Activated CD8-positive, alpha-beta memory T cell treated with anti-CD3 and anti-CD28 coated beads, Interleukin-2, amount 50 U/mL, for 1 hour (primary cell): ENCODE data around the gene FFAR1.
"Not testable (repeated sequence)": the region's sequence is repeated elsewhere in the genome, so short reads cannot be mapped to it uniquely, and the experiment has no call there.

ENCODE experiments used
- DNase-seq: peaks from one replicate; pipeline ENCODE4 v3.0.0-alpha.2; 2020; ENCODE audit errors: extremely low read depth

FFAR1 gene

GRCh38 chr19:35342430-35342829, 5.3 kb upstream of the FFAR1 start:
- DNase-seq = no peak

DNA sequence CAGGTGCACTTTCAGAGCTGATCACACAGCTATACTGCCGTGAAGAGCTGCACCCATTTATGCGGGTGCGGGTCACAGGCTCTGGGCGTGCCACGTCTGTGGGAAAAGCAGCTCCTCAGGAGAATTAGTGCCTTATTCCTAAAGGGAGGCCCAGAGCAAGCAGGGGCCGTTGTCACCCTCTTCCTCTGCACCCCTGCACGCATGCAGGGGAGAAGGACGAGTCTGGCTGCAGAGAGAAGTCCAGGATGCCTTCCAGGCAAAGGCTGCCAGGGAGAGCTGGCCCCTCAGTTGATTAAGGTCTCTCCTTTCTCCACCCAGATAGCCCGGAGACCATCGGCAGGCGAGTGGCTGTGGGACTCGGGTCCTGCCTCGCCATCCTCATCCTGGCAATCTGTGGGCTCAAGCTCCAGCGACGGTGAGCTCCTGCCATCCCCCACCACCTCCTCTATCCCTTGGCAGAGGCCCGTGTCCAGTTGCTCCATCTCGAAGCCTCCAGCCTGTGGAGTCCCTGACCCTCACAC, 3.1 kb upstream of the FFAR1 start:
- no peak for DNase-seq

DNA sequence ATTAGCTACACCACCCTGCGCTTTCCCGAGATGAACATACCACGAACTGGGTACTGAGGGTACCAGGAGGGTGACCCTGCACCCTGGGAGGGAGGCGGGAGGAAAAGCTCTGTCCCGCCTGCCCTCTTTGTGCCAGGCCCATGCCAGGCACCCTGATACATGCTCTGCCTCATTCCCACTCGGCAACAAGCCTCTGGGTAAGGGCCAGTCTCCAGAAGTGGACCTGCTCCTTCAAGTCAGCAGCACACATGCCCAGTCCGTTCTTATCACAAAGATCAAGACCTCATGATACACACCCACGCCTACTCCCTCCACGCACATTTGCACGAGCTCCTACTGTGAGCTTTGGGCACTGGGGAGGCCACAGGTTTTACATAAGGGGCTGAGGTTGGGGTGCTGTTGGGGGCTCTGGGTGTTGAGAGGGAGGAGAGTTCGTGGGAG, 2.0 kb upstream of the FFAR1 start:
- DNase-seq = no peak

- DNase-seq = peak; percentile 52
Observed at GRCh38 chr19:35346193-35347052, 1.3 kb upstream of the FFAR1 start.

DNA sequence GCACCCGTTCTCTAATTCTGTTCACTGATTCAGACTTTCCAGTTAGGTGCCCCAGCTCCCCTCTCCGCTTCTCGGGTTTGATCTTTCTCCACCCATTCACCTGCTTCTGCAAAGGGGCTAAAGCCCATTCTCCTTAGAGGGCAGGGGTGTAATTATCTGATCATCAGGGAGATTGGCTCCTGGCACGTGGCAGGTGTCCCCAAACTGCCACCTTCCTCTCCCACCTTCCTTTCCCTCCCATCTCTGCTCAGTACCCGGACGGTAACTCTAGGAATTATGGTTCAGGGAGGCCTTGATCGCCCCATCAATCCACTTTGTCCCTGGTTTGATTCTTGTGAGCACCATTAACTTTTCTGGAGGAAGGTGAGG, 212 bp downstream of the FFAR1 start:
- no peak for DNase-seq

- no peak for DNase-seq
Observed at GRCh38 chr19:35348911-35349611, 1.4 kb downstream of the FFAR1 start.

GRCh38 chr19:35349614-35350521, 2.2 kb downstream of the FFAR1 start:
- no peak for DNase-seq

DNA sequence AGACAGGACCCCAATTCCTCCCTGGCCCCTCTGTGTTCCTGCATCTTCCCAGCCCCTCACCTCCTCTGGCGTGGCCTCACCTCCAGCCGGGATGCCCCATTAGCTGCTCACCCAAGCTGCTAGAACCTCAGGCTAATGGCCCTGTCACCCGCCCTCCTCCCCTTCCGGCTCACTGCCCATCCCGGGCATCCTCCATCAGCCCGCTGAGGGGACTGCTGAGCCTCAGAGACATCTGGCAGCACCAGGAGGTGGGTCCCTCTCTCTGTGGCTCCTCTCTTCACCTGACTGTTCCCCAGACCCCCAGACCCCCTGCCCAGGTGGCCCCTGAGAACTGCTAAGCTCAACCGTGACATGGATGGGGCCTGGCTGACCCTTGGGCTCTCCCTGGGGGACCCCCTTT, 2.9 kb downstream of the FFAR1 start:
- no peak for DNase-seq

DNA sequence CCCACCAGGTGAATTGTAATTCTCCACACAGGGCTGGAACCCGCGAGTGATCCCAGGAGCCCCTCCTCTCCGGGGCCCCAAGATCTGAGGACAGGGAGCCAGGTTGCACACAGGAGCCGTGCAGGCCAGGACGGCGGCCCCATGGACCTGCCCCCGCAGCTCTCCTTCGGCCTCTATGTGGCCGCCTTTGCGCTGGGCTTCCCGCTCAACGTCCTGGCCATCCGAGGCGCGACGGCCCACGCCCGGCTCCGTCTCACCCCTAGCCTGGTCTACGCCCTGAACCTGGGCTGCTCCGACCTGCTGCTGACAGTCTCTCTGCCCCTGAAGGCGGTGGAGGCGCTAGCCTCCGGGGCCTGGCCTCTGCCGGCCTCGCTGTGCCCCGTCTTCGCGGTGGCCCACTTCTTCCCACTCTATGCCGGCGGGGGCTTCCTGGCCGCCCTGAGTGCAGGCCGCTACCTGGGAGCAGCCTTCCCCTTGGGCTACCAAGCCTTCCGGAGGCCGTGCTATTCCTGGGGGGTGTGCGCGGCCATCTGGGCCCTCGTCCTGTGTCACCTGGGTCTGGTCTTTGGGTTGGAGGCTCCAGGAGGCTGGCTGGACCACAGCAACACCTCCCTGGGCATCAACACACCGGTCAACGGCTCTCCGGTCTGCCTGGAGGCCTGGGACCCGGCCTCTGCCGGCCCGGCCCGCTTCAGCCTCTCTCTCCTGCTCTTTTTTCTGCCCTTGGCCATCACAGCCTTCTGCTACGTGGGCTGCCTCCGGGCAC, 3.9 kb downstream of the FFAR1 start:
- DNase-seq = no peak

DNA sequence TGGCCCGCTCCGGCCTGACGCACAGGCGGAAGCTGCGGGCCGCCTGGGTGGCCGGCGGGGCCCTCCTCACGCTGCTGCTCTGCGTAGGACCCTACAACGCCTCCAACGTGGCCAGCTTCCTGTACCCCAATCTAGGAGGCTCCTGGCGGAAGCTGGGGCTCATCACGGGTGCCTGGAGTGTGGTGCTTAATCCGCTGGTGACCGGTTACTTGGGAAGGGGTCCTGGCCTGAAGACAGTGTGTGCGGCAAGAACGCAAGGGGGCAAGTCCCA, 4.4 kb downstream of the FFAR1 start:
- DNase-seq = no peak

DNA sequence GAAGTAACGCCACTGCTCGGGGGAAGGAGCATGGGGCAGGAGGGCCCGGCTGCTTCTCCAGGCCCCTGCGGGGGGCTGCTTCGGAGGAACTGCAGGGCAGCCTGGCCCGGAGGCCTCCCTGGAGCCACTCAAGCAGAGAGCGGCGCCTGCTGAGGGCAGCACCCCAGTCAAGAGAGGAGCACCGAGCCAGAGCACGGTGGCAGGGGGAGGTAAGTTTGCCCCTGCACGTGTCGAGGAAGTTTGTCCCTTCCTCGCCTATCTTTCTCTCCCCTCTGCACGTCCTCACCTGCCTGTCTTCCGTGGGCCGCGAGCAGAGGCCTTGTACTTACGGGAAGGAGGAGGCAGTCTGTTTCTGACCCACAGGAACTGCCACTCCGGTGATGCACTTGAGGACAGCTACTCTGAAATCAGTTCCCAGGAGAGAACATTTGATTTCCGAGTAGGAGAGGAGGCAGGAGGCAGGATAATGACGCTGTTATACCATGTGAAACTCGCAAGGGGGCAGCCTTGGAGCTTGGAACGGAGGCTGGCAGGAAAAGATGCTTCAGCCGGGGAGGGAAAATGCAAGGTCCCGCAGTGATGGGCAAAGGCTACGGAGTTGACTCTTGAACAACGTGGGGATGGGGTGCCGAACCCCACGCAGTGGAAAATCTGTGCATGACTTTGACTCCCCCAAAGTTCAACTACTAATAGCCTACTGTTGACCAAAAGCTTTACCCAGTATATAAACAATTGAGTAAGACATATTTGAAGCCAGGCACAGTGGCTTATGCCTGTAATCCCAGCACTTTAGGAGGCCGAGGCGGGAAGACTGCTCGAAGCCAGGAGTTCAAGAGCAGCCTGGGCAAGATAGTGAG, 5.0 kb downstream of the FFAR1 start:
- DNase-seq = peak; percentile 46

GRCh38 chr19:35353635-35354034, 5.9 kb downstream of the FFAR1 start:
- no peak for DNase-seq

- DNase-seq = no peak
Observed at GRCh38 chr19:35354898-35355297, 7.2 kb downstream of the FFAR1 start.

- DNase-seq = no peak
Observed at GRCh38 chr19:35355791-35356460, 8.2 kb downstream of the FFAR1 start.

GRCh38 chr19:35357867-35358573, 10.3 kb downstream of the FFAR1 start, which contains the start of gene FFAR3:
FFAR3 (plus strand) TSS chr19:35358460; CDS start chr19:35358891, 431 bp downstream.
- DNase-seq = no peak

GRCh38 chr19:35358834-35359233, 11.1 kb downstream of the FFAR1 start:
- DNase-seq = not testable (repeated sequence)

DNA sequence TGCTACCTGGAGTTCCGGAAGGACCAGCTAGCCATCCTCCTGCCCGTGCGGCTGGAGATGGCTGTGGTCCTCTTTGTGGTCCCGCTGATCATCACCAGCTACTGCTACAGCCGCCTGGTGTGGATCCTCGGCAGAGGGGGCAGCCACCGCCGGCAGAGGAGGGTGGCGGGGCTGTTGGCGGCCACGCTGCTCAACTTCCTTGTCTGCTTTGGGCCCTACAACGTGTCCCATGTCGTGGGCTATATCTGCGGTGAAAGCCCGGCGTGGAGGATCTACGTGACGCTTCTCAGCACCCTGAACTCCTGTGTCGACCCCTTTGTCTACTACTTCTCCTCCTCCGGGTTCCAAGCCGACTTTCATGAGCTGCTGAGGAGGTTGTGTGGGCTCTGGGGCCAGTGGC, 11.7 kb downstream of the FFAR1 start:
- DNase-seq = not testable (repeated sequence)

GRCh38 chr19:35360081-35360480, 12.4 kb downstream of the FFAR1 start:
- DNase-seq = not testable (repeated sequence)

DNA sequence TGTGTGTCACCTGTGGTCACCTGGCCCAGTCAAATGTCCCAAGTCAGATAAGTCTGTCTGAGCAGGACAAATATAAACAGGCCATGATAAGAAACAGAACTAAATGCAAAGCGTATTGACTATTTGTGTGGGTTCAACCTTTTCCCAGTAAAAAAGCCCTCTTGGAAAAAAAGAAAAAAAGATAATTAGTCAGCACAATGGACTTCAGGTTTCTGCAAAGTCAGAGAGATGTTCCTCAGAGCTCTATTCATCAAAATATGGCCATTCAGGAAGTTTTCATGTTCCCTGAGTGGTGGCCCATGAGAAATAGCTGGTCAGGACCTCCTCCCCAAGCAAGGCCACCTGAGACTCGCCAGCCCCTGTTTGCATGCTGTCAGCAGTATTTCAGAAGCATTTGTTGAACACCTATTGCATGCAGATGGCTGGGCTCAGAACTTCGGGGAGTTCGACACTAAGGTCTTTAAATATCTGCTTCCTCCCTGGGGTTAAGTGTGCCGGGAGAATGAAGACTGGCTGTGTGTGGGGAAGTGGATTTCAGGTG, 13.2 kb downstream of the FFAR1 start:
- no peak for DNase-seq
